A673 (cell line): ENCODE measurements around the gene GSX2.

Experiments used
- EZH2 ChIP-seq: fragments of 200-600 bp; sonication (generic); IDR thresholded peaks from 2 replicates; pipeline ENCODE4 v1.6.1; 2017; ENCODE audit warnings: borderline replicate concordance, low read depth, mild to moderate bottlenecking, mixed read lengths, antibody characterized with exemption, low read length; ENCODE audit not compliant: poor library complexity, severe bottlenecking
- TF ChIP-seq, protein P1 (sequence below): fragments of 300-800, 200-600 bp; sonication (generic); conservative IDR thresholded peaks from 2 replicates; pipeline ENCODE4 v1.5.1; 2017; ENCODE audit warnings: low read depth, mild to moderate bottlenecking, antibody characterized with exemption, low read length, moderate library complexity, mixed read lengths

DNA sequence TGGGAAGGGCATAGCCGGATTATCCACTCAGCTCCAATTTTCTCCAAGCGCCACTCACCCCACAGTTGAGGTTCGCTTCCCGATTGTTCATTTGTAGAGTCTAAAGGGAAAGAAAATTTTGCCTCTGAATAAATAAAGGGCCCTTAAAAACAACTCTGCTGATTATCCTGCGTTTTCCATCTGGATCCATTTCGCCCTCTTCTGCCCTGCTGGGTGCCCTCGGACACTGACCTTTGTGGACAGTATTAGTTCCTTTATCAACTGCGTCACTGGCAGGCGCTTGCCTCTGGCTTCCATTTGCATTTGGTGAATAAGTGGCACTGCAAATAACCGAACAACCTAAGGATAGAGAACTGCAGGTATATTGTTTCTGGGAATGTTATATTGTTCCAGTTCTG lies 10.1 kb downstream of the GSX2 start:
- TF ChIP-seq, protein P1, sequence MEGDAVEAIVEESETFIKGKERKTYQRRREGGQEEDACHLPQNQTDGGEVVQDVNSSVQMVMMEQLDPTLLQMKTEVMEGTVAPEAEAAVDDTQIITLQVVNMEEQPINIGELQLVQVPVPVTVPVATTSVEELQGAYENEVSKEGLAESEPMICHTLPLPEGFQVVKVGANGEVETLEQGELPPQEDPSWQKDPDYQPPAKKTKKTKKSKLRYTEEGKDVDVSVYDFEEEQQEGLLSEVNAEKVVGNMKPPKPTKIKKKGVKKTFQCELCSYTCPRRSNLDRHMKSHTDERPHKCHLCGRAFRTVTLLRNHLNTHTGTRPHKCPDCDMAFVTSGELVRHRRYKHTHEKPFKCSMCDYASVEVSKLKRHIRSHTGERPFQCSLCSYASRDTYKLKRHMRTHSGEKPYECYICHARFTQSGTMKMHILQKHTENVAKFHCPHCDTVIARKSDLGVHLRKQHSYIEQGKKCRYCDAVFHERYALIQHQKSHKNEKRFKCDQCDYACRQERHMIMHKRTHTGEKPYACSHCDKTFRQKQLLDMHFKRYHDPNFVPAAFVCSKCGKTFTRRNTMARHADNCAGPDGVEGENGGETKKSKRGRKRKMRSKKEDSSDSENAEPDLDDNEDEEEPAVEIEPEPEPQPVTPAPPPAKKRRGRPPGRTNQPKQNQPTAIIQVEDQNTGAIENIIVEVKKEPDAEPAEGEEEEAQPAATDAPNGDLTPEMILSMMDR = no peak
- TF ChIP-seq EZH2 = no peak
